GM13977 (cell line): Measurements from ENCODE around the gene YWHAG.

ENCODE experiments used
- DNase-seq: peaks from one replicate; pipeline ENCODE4 v3.0.0; 2012; ENCODE audit warnings: low spot score
- in situ Hi-C: fragments of 300-500 bp; cut with MboI; formaldehyde crosslinking; loops from one replicate; pipeline ENCODE4 v1.12.0; 2022; ENCODE audit warnings: low sequenced_read_pairs, low pct_unique_long_range_greater_than_20kb, mixed read lengths, inconsistent platforms; ENCODE audit not compliant: unreplicated experiment
- TF ChIP-seq, protein P1 (sequence below): IDR thresholded peaks from 2 replicates; pipeline ENCODE4 v1.5.1; 2012; ENCODE audit warnings: mild to moderate bottlenecking, control low read depth; ENCODE audit not compliant: insufficient read depth; ENCODE audit errors: extremely low read depth, missing control alignments

The YWHAG gene

DNA sequence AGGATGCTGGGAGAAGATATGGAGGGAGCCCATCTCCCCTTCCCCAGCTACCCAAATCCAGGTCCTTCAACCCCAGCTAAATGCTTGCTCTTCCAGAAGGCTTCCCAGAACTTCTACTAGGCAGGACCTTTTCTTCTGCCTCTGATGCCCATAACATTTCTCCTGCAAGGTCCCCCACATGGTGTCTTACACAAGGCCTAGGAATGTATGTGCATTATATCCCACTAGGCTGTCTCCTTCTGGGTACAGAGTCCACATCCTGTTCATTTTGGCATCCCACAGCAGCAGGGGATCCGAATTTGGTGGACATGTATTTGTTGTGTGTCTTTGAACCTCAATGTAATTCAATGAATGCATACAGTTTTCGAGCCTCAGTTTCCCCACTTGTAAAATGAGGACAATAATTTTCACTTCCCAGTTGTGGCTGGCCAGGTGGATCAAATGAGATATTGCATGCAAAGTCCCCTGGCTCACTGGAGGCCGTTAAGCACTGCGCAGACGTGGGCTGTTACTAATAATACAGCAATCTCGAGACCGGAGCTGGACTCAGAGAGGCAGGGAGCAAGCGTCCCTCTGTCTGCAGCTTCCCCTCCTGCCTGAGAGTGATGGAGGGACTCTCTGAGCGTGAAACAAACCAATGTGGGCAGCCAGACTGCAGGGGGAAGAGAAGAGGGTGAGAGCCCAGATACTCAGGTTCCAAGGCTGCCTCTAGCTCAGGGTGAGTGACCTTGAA lies 18.6 kb upstream of the YWHAG start:
- in situ Hi-C loops: no loop called here
- TF ChIP-seq, protein P1, sequence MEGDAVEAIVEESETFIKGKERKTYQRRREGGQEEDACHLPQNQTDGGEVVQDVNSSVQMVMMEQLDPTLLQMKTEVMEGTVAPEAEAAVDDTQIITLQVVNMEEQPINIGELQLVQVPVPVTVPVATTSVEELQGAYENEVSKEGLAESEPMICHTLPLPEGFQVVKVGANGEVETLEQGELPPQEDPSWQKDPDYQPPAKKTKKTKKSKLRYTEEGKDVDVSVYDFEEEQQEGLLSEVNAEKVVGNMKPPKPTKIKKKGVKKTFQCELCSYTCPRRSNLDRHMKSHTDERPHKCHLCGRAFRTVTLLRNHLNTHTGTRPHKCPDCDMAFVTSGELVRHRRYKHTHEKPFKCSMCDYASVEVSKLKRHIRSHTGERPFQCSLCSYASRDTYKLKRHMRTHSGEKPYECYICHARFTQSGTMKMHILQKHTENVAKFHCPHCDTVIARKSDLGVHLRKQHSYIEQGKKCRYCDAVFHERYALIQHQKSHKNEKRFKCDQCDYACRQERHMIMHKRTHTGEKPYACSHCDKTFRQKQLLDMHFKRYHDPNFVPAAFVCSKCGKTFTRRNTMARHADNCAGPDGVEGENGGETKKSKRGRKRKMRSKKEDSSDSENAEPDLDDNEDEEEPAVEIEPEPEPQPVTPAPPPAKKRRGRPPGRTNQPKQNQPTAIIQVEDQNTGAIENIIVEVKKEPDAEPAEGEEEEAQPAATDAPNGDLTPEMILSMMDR: no peak
- no peak for DNase-seq

DNA sequence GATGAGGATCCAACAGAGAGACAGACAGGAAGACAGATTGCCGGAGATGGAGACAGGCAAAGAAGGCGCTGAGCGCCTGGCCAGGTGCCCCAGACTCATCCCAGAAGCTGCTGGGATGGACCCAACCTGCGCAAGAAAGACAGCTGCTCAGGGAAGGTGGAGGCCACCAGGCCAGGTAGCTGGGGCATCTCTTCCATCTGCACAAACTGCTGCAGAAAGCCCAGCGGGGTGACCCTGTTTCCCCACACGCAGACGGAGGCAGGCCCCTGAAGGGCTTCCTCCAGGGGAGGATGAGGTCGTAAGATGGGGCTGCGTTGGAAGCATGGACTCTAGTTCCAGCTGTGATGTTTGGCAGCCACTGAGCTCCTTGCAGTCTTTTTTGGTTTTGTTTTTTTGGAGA lies 16.5 kb upstream of the YWHAG start:
- no peak for DNase-seq
- in situ Hi-C loops: no loop called here
- TF ChIP-seq, protein P1: no peak

DNA sequence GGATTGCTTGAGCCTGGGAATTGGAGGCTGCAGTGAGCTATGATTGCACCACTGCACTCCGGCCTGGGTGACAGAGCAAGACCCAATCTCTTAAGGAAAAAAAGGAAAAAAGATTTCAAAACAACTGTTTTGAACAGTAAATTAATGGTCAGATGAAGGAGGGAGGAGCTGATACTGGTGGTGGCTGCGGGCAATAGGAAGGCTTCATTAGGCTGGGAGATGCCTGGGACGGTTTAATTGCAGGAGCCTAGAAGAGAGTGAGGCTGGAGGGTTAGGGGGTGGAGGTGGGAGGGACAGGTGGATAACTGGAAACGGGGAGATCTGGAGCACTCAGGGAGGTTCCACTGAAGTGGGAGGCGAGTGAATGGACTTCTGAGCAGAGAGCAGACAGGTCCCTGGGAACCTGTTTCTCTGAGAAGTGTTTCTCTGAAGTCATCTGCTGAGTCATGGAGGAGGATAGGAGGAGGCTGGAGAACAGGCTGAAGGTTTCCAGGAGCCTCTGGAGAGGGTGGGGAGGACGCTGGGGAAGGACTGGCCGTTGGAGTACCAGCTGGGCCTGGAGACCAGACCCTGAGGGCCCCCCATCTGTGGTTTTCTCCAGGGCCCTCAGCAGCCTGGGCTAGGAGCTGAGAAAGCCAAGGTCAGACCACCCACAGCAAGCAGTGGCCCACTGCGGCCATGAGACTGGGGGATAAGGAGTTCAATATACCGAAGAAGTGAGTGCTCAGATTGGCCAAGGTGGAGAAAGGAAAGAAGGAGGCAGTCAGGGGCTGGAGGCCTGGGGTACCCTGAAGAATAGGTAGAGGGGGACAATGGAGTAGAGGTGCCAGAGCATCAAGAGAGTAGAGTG lies 14.4 kb upstream of the YWHAG start:
- in situ Hi-C loops: no loop called here
- TF ChIP-seq, protein P1: no peak
- DNase-seq: no peak

DNA sequence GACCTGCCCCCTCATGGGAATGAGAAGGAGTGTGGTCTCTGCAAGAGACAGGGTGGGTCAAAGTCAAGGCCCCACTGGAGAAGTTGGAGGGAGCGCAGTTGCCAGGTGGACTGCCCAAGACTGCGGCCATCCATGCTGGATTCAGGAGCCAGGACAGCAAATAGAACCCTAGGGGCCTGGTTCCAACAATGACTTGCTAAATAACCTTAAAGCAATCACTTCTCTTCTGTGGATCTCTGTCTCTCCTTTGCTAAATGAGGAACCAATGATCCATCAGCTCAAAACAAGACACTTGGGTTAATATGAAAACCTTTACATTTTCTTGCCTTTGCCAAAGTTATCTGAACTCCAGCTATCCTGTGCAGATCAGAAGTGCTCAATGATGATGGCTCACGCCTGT lies 12.6 kb upstream of the YWHAG start:
- TF ChIP-seq, protein P1: no peak
- no peak for DNase-seq
- in situ Hi-C loops: no loop called here

DNA sequence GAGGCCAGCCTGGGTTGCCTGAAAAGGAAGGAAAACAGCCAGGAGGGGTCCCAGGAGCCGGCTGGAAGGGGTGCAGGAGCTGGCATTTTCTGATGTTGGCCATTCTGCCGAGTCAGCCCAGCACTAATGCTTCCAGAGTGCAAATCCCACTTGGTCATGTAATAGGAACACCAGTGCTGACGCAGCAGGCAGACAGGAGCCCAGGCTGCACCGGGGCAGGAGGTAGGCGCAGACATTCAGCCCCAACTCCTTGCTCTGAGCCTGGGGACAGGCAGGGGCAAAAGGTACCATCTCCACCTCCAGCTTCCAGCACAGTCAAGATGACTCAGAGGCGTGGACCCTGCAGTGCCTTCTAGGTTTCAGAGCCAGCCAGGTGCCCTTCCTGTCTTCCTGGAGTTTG lies 10.2 kb upstream of the YWHAG start:
- DNase-seq: no peak
- TF ChIP-seq, protein P1: no peak
- in situ Hi-C loops: no loop called here

DNA sequence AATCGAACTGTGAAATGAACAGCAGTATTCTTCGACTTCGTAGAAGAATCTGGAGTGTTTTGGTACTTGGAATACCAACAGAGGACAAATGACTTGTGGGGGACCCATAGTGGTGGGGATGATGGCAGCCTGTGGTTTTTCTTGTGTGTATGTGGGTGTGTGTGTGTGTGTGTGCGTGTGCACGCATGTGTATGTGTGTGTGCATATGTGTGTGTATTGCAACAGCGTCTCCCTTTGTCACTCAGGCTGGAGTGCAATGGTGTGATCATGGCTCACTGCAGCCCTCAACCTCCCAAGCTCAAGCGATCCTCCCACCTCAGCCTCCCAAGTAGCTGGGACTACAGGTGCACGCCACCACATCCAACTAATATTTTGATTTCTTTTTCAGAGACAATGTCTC lies 9.4 kb upstream of the YWHAG start:
- in situ Hi-C loops: no loop called here

More for the DNA sequence above, 9.4 kb upstream of the YWHAG start:
- no peak for DNase-seq
- TF ChIP-seq, protein P1: no peak
